Stomach (tissue), 4 donors: ENCODE measurements around the gene PDE4D.

Experiments used
- EP300 ChIP-seq: sonication (generic); formaldehyde crosslinking; IDR thresholded peaks from one replicate; pipeline ENCODE4 v1.6.1; 2017; ENCODE audit warnings: antibody characterized with exemption
- POLR2AphosphoS5 ChIP-seq, 3 donors: sonication (generic); formaldehyde crosslinking; IDR thresholded peaks; one replicate each; pipeline ENCODE4 v1.6.1; 2016; ENCODE audit warnings: antibody characterized with exemption in 3 of 3
- TF ChIP-seq, protein P1 (sequence below), 7 experiments: fragments of 450-650 bp in 4 of 7; fragments of 200-600 bp in 3 of 7; sonication (generic) in 3 of 7; IDR thresholded peaks; one replicate each; pipeline ENCODE4 v1.5.1; 2016 to 2019; ENCODE audit warnings: antibody characterized with exemption in 7 of 7, control low read depth in 2 of 7, mild to moderate bottlenecking in 1 of 7

DNA sequence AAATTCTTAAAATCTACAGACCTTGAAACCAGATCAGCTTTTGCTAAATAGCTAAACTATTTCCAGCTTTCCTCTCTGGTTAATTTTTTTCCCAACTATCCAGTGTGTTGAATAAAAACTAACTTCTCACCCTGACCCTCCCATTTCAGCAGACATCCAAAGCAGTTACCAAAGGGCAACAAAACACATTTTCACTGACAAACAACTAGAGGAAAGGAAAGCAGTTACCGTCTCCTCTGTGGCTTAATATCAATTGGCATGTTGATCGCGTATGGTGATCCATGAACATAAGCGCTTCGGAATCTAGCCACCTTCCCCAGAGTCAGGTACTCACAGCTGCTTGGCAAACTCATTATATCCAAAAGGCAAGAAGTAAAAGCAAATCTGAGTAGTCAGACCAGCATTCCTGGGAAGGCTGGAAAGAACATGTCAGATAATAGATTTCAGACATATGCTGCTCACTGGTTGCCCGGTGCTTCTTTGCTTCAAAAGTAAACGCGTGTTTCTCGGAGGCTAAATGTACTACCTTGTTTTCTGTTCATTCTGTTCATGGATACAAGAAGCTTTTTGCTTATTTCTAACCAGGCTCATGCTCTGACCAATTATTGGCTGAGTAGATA is 463.4 kb downstream of the PDE4D start:
- no peak for TF ChIP-seq POLR2AphosphoS5 (IDR thresholded peaks at IDR 0.05)
- TF ChIP-seq, protein P1, sequence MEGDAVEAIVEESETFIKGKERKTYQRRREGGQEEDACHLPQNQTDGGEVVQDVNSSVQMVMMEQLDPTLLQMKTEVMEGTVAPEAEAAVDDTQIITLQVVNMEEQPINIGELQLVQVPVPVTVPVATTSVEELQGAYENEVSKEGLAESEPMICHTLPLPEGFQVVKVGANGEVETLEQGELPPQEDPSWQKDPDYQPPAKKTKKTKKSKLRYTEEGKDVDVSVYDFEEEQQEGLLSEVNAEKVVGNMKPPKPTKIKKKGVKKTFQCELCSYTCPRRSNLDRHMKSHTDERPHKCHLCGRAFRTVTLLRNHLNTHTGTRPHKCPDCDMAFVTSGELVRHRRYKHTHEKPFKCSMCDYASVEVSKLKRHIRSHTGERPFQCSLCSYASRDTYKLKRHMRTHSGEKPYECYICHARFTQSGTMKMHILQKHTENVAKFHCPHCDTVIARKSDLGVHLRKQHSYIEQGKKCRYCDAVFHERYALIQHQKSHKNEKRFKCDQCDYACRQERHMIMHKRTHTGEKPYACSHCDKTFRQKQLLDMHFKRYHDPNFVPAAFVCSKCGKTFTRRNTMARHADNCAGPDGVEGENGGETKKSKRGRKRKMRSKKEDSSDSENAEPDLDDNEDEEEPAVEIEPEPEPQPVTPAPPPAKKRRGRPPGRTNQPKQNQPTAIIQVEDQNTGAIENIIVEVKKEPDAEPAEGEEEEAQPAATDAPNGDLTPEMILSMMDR (IDR thresholded peaks at IDR 0.05): no peak
- no peak for TF ChIP-seq EP300
